LoVo (cell line): ENCODE results near the gene ACER3.

ENCODE experiments used
- DNase-seq: peaks from one replicate; pipeline ENCODE4 v3.0.0-alpha.2; 2016; ENCODE audit warnings: low spot score

Gene ACER3

DNA sequence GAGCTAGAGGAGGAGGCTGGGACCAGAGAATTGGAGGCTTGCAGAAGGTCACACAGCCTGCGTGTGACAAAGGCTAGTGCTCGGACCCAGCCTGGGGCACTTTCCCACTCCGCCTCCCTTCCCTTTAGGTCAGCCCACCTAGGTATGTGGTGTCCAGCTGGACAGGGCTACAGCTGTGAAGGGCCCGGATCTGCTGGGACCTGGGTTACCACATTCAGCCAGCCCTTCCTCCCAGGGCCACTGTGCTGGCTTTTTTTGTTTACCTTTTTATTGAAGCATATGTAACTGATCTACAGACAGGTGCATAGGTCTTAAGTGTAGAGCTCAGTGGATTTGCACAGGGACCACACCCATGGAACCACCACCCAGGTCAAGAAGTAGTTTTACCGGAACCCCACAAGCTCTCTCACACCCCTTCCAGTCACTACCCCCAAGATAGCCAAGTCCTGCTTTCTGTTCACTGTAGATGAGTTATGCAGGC, 214.7 kb downstream of the ACER3 start:
- no peak for DNase-seq
